ENCODE data around the gene TAF5L.
A peak's percentile ranks its signal among the peaks of the same experiment; 100 is the strongest.

The TAF5L gene

GRCh38 chr1:229625915-229626831 lies at the start of gene TAF5L, which contains the start of gene URB2:
TSS of gene TAF5L (minus strand) at chr1:229626122. CDS start at chr1:229614482, 11,640 bp downstream.
TSS of gene URB2 (plus strand) at chr1:229626247. CDS start at chr1:229627634, 1,387 bp downstream.
- DNase-seq = peak; percentile 87

DNA sequence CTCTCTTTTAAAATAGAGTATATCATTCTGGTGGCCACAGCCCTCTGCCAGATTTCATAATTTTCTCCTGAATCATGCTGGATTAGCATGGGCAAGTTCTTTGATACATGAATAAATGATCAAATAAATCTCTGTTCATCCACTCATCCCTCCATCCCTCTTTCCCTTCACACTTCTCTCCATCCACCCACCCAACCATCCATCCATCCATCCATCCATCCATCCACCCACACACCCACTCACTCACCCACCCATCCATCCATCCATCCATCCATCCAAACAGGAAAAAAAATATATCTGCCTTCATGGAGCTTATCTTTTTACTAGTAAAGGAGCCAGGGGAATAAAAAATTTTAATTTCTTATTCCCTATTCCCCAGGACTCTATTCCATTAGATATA lies 49.5 kb upstream of the TAF5L start:
- no peak for DNase-seq

- no peak for DNase-seq
Observed at GRCh38 chr1:229674042-229674441, 48.1 kb upstream of the TAF5L start.

DNA sequence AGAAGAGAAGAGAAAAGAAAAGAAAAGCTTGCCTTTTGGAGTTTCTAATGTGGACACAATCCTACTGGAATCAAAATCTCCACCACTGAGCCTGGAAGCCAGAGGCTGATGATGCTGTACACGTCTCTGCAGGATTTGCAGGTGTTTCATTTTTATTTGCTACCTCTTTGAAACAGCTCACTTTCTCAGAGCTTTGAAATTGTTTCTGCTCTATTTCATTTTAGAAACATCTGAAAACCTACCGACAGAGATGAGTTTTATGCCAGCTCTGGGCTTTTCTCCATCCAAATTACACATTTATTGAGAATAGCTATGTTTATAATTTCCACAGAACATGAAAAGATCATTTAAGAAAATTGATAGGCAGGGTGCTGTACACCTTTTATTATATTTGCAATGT lies 46.3 kb upstream of the TAF5L start:
- no peak for DNase-seq

DNA sequence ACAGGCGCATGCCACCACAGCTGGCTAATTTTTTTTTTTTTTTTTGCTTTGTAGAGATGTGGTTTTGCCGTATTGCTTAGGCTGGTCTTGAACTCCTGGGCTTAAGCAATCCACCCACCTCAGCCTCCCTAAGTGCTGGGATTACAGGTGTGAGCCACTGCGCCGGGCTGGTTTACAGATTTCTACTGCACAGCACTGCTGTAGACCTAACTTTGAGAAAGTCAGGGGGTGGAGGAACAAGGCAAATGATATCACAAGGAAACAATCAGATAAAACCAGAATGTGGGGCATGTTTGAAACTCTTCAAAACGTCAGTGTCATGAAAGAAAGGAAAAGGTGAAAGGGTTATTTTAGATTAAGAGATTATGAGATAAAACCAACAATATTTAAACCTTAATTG lies 45.4 kb upstream of the TAF5L start:
- DNase-seq = no peak

DNA sequence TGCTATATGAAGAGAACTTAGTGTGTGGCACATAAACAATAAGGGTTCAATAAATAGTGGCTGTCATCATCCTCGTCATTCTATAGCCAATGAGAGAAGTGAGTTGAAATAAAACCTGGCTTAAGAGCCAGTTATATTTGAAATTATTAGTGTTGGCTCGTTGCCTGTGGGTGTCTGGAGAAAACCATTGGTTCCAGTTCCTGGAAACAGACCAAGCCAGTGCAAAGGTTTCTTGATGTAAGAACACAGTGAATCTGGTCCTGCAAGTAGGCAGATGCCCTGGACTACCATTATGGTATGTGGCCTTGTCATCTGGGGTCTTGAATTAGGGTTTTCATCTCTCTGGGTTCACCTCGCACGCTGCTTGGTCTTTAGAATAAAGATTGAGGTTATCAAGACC lies 43.4 kb upstream of the TAF5L start:
- DNase-seq = no peak

DNA sequence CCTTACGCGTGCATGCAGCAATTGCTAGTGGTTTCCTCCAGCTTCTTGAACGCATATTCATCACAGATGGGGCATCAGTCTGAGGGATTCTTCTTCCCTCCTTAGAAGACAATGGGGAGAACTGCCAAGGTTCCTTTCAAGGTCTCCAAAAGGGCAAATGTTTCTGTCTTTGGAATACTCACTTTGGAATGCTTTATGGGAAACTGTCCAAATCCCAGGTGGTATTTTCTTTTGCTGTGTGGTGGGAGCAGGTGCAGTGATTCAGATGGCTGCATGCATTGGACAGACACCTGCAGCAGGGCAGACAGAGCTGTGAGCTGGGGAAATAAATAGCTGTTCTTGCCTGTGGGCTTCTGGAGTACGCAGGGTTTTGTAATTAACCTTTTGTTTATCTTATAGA lies 40.7 kb upstream of the TAF5L start:
- DNase-seq = no peak

DNA sequence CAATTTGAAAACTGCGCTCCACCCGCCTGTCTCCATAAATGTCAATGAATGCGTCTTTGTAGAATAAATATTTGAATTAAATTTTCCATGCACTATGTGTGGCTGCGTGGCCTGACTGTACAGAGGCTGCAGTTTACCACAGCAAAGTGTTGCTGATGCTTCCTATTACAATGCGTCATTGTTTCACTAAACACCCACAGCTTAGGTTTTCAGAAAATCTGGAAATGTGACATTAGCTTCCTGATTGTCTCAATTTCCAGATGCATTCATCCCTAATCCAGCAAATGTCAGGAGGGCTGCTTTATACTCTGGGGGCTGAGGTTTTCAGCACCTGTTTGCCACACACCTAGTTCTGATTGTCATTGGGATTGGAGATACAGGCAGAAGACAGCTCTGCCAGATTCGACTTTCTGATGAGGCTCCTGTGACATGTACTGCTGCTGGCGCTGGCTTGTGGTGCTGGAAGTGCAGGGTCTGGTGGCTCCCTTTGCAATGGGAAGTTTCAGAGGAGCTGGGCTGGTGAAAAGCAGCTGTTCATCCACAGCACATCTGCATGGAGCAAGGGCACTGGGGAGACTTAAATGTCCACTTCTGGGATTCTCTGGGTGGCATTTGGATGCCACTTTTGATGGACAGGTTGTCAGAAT lies 40.1 kb upstream of the TAF5L start:
- DNase-seq = no peak

DNA sequence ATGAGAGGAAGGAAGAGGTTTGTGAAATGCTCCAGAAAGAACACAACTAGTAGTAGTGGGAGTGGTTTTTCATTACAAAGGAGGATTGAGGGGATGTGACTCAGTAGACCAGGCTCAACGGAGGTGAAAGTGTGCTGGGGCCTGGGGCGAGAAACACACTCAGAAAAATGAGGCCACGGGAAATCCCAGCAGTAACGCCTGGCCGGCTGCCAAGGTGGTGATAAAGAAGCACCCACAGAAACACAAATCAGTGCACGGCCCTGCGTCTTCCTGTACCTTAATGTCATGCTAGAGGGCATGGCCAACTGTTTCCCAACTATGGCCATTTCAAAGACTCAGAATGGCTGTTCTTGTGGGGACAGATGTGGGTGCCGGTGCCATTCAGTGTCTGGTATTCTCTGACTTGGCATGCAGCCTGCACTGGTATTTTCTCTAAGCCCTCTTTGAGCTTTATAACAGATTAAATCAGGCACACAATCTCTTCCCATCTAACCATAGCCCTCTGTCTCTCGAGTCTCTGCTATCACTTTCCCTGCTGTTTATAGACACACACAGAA lies 38.3 kb upstream of the TAF5L start:
- peak; percentile 60 to 67 for DNase-seq

DNA sequence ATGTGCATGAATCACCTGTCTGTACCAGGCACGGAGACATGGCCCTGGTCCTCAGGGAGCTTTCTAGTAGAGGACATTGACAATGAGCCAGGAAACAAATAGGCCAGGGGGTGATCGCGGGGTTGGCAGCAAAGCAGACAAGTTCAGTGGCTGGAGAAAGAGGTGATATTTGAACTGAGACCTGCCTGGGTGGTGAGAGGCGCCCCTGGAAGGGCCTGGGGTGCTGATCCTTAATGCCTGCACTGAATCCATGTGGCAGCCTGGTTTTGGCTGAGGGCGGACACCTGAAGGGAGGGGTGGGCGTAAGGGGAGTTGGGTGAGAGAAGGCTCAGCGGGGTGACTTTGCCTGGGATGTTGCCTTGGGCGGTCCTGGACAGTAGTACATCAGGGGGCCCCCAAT lies 36.0 kb upstream of the TAF5L start:
- no peak for DNase-seq

- peak; percentile 67 to 69 for DNase-seq
Observed at GRCh38 chr1:229661022-229661877, 35.3 kb upstream of the TAF5L start.

- no peak for DNase-seq
Observed at GRCh38 chr1:229657993-229658755, 32.3 kb upstream of the TAF5L start.

- DNase-seq = no peak
Observed at GRCh38 chr1:229655781-229656180, 29.9 kb upstream of the TAF5L start.

GRCh38 chr1:229653420-229653819 lies 27.5 kb upstream of the TAF5L start:
- DNase-seq = no peak

GRCh38 chr1:229651546-229651945 lies 25.6 kb upstream of the TAF5L start:
- DNase-seq = no peak

- no peak for DNase-seq
Observed at GRCh38 chr1:229650045-229650444, 24.1 kb upstream of the TAF5L start.

DNA sequence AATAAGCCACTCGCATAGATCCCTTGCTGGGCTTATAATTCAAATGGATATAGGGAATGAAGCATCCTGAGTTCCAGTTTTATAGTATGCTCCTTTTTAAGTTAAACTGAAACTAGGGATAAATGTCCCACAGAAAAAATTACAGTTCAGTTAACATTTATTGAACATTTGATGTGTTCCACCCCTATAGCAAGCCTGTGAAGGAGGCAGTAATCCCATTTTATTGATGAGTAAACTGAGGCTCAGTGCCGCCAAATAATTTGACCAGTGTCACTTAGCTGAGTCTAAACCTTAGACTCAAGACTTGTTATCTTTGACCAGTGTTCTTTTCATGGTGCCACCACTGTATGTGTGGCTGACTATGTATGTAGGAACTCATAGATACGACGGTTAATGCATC lies 22.5 kb upstream of the TAF5L start:
- no peak for DNase-seq

GRCh38 chr1:229645324-229645993 lies 19.5 kb upstream of the TAF5L start:
- no peak for DNase-seq

GRCh38 chr1:229643996-229644745 lies 18.2 kb upstream of the TAF5L start:
- no peak for DNase-seq

GRCh38 chr1:229642970-229643369 lies 17.0 kb upstream of the TAF5L start:
- DNase-seq = no peak

DNA sequence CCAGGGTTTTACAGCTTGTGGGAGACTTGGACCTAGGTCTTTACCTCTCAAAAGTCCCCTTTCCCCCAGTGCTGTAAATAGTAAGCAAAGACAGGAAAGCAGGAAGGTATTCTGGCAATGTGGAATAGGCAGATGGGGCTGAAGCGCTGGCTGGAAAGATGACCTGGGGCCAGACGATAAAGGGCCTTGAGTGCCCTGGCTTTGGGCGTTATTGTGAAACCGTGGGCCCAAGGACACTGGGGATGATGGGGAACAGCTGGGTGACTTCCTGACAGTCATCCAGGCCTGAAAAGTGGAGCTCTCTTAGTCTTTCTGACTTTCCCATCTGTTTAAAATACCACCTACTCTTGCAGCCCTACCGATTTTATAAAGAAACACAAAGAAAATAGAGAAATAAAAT lies 16.5 kb upstream of the TAF5L start:
- no peak for DNase-seq
